Mesothelial cell of epicardium (in vitro differentiated cells): ENCODE data around the gene SLAIN2. TPM values are rescaled to one million over a fixed set of nuclear protein-coding genes. Genes with fewer than 3 reads are reported as not detected.

Source experiments
- DNase-seq, 2 experiments: peaks; one replicate each; pipeline ENCODE4 v3.0.0; 2021; ENCODE audit warnings: low spot score in 2 of 2; ENCODE audit not compliant: unreplicated experiment in 2 of 2
- H3K27ac Mint-ChIP-seq: 2 replicates; pipeline ENCODE4 v1.8.0; 2021; ENCODE audit warnings: mixed read lengths
- H3K27me3 Mint-ChIP-seq: 2 replicates; pipeline ENCODE4 v1.8.0; 2021; ENCODE audit warnings: low read depth, mixed read lengths
- H3K36me3 Mint-ChIP-seq: 2 replicates; pipeline ENCODE4 v1.8.0; 2021; ENCODE audit warnings: mixed read lengths
- H3K4me1 Mint-ChIP-seq: 2 replicates; pipeline ENCODE4 v1.8.0; 2021; ENCODE audit warnings: mixed read lengths
- H3K4me3 Mint-ChIP-seq: 2 replicates; pipeline ENCODE4 v1.8.0; 2021; ENCODE audit warnings: mild to moderate bottlenecking, moderate library complexity, mixed read lengths
- H3K9me3 Mint-ChIP-seq: 2 replicates; pipeline ENCODE4 v1.8.0; 2021; ENCODE audit warnings: mixed read lengths
- CTCF ChIP-seq: fragments of 200-600 bp; sonication (generic); IDR thresholded peaks from one replicate; pipeline ENCODE4 v1.5.0; 2021; ENCODE audit warnings: antibody characterized with exemption; ENCODE audit not compliant: unreplicated experiment
- total RNA-seq: library from RNA; stranded (reverse); gene quantifications from 3 replicates; pipeline ENCODE4 v1.2.1, GENCODE V29; 2021

Gene SLAIN2
- total RNA-seq, 1 donor from 2014 or later, result 60.1 TPM

- H3K9me3 Mint-ChIP-seq, result peaks cover 5% of the 10 kb centered on the region
- H3K27ac Mint-ChIP-seq, result peak overlapping the region; percentile 39
- peaks cover 20% of the 10 kb centered on the region for H3K4me1 Mint-ChIP-seq
- peaks cover 2% of the 10 kb centered on the region for H3K27me3 Mint-ChIP-seq
- H3K36me3 Mint-ChIP-seq, result no peaks in the 10 kb centered on the region
- no peak for TF ChIP-seq CTCF
- H3K4me3 Mint-ChIP-seq, result no peak overlapping the region
- DNase-seq, result no peak
Observed at GRCh38 chr4:48329976-48330375, 11.4 kb upstream of the SLAIN2 start.

- no peak overlapping the region for H3K4me3 Mint-ChIP-seq
- peaks cover 2% of the 10 kb centered on the region for H3K27me3 Mint-ChIP-seq
- TF ChIP-seq CTCF, result no peak
- no peaks in the 10 kb centered on the region for H3K9me3 Mint-ChIP-seq
- no peak overlapping the region for H3K27ac Mint-ChIP-seq
- no peak for DNase-seq
- H3K4me1 Mint-ChIP-seq, result peaks cover 23% of the 10 kb centered on the region
- no peaks in the 10 kb centered on the region for H3K36me3 Mint-ChIP-seq
Observed at GRCh38 chr4:48331577-48332330, 9.6 kb upstream of the SLAIN2 start.

- Mint-ChIP-seq H3K4me3 (no peak overlapping the region), H3K9me3 (no peaks in the 10 kb centered on the region), H3K4me1 (peaks cover 31% of the 10 kb centered on the region), H3K27ac (no peak overlapping the region), H3K36me3 (no peaks in the 10 kb centered on the region), H3K27me3 (peaks cover 2% of the 10 kb centered on the region)
- DNase-seq, result no peak
- TF ChIP-seq CTCF, result no peak
Observed at GRCh38 chr4:48332661-48333060, 8.7 kb upstream of the SLAIN2 start.

DNA sequence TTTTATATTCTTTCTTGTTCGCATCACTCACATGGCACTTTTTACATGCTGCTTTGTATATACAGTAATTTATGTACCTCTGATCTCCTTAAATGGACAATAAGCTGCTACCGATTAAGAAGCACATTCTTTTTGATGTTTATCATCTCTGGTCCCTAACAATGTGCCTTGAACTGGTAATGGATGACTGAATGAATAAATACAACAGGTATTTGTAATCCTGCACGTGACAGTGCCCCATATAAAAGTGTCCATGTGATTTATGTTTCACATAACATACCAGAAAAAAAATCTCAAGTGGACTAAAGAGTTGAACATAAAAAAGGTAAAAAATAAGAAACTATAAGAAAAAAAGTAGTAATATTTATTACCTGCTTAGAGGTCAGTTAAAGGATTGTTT lies 7.7 kb upstream of the SLAIN2 start:
- Mint-ChIP-seq H3K9me3 (no peaks in the 10 kb centered on the region), H3K36me3 (no peaks in the 10 kb centered on the region), H3K27me3 (peaks cover 2% of the 10 kb centered on the region), H3K4me3 (no peak overlapping the region), H3K27ac (no peak overlapping the region), H3K4me1 (peaks cover 37% of the 10 kb centered on the region)
- no peak for DNase-seq
- TF ChIP-seq CTCF, result no peak

DNA sequence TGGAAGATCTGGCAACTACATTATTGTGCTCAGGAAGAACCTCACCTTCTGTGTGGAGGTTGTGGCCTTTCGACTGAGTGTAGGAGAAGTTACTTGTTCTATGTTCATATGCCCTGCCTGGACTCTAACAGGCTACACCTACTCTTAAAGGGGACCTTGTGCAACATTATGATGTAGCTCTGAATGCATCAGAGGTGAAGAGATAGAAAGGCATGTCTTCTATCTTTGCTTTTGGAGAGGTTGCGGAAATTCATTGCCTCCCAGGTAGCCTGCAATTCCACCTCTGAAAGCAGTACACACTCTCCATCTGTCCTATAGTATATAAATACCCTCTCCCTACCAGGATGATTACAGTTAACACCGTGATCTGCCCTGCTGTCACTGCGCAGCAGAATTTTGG lies 7.1 kb upstream of the SLAIN2 start:
- H3K27ac Mint-ChIP-seq, result no peak overlapping the region
- no peaks in the 10 kb centered on the region for H3K9me3 Mint-ChIP-seq
- TF ChIP-seq CTCF, result no peak
- no peak for DNase-seq
- peaks cover 42% of the 10 kb centered on the region for H3K4me1 Mint-ChIP-seq
- H3K4me3 Mint-ChIP-seq, result no peak overlapping the region
- peaks cover 2% of the 10 kb centered on the region for H3K27me3 Mint-ChIP-seq
- H3K36me3 Mint-ChIP-seq, result no peaks in the 10 kb centered on the region

GRCh38 chr4:48334900-48335384 lies 6.4 kb upstream of the SLAIN2 start:
- Mint-ChIP-seq H3K27me3 (peaks cover 2% of the 10 kb centered on the region), H3K36me3 (no peaks in the 10 kb centered on the region), H3K9me3 (no peaks in the 10 kb centered on the region), H3K4me1 (peaks cover 45% of the 10 kb centered on the region), H3K27ac (no peak overlapping the region), H3K4me3 (no peak overlapping the region)
- no peak for DNase-seq
- TF ChIP-seq CTCF, result no peak
